Subcutaneous abdominal adipose tissue (tissue), 5 donors: ENCODE results near the gene GDPD2.

Experiments
- H3K27ac ChIP-seq: one replicate; pipeline ENCODE4 v1.7.0; 2013; ENCODE audit warnings: low read depth, mild to moderate bottlenecking, inconsistent platforms, low read length, moderate library complexity
- H3K27me3 ChIP-seq, 5 donors: one replicate each; pipeline ENCODE4 v1.7.0; 2013; ENCODE audit warnings: low read length in 5 of 5, inconsistent platforms in 1 of 5; ENCODE audit not compliant: control insufficient read depth in 5 of 5, insufficient read depth in 4 of 5
- H3K36me3 ChIP-seq, 5 donors: one replicate each; pipeline ENCODE4 v1.7.0; 2013; ENCODE audit warnings: low read length in 5 of 5; ENCODE audit not compliant: control insufficient read depth in 5 of 5, insufficient read depth in 5 of 5
- H3K4me1 ChIP-seq, 5 donors: one replicate each; pipeline ENCODE4 v1.7.0; 2013; ENCODE audit warnings: low read length in 5 of 5, mild to moderate bottlenecking in 3 of 5, moderate library complexity in 1 of 5; ENCODE audit not compliant: control insufficient read depth in 5 of 5, insufficient read depth in 5 of 5
- H3K4me3 ChIP-seq, 5 donors: one replicate each; pipeline ENCODE4 v1.7.0; 2013; ENCODE audit warnings: low read length in 5 of 5, low read depth in 1 of 5
- H3K9ac ChIP-seq, 5 donors: one replicate each; pipeline ENCODE4 v1.7.0; 2013; ENCODE audit warnings: low read length in 5 of 5, mild to moderate bottlenecking in 4 of 5, moderate library complexity in 3 of 5
- H3K9me3 ChIP-seq, 5 donors: one replicate each; pipeline ENCODE4 v1.7.0; 2013; ENCODE audit warnings: low read length in 5 of 5; ENCODE audit not compliant: control insufficient read depth in 5 of 5
- donor health status: healthy.
- donor health status: healthy.
- donor health status: healthy.
- donor health status: healthy.
- donor health status: healthy.

The GDPD2 gene

GRCh38 chrX:70437011-70437410 lies 13.9 kb downstream of the GDPD2 start:
- H3K27ac ChIP-seq, result no peak overlapping the region
- peaks cover 11 to 39% (median 32%) of the 10 kb centered on the region in 5 donors for H3K27me3 ChIP-seq
- H3K36me3 ChIP-seq, result no peaks in the 10 kb centered on the region
- peaks cover 0 to 17% (median 6%) of the 10 kb centered on the region in 5 donors for H3K4me1 ChIP-seq
- no peaks in the 10 kb centered on the region for H3K9me3 ChIP-seq
- H3K9ac ChIP-seq, result no peak overlapping the region
- no peak overlapping the region for H3K4me3 ChIP-seq

- Histone ChIP-seq H3K9me3 (no peaks in the 10 kb centered on the region), H3K27ac (no peak overlapping the region), H3K4me3 (no peak overlapping the region), H3K4me1 (peaks cover 0 to 17% (median 6%) of the 10 kb centered on the region in 5 donors), H3K9ac (no peak overlapping the region), H3K36me3 (no peaks in the 10 kb centered on the region), H3K27me3 (peaks cover 11 to 35% (median 29%) of the 10 kb centered on the region in 5 donors)
Measured at GRCh38 chrX:70437921-70438665, 15.0 kb downstream of the GDPD2 start.

GRCh38 chrX:70439016-70439415 lies 15.9 kb downstream of the GDPD2 start:
- no peak overlapping the region for H3K4me3 ChIP-seq
- H3K27ac ChIP-seq, result no peak overlapping the region
- H3K9ac ChIP-seq, result no peak overlapping the region
- no peaks in the 10 kb centered on the region for H3K9me3 ChIP-seq
- H3K4me1 ChIP-seq, result peaks cover 0 to 10% (median 6%) of the 10 kb centered on the region in 5 donors
- H3K27me3 ChIP-seq, result peaks cover 17 to 40% (median 29%) of the 10 kb centered on the region in 5 donors
- no peaks in the 10 kb centered on the region for H3K36me3 ChIP-seq

- Histone ChIP-seq H3K4me3 (no peak overlapping the region), H3K36me3 (no peaks in the 10 kb centered on the region), H3K27me3 (peaks cover 35 to 51% (median 38%) of the 10 kb centered on the region in 5 donors), H3K9me3 (no peaks in the 10 kb centered on the region), H3K4me1 (peaks cover 0 to 4% (median 0%) of the 10 kb centered on the region in 5 donors), H3K27ac (no peak overlapping the region), H3K9ac (no peak overlapping the region)
Measured at GRCh38 chrX:70442224-70442623, 19.1 kb downstream of the GDPD2 start.

GRCh38 chrX:70444326-70444945 lies 21.3 kb downstream of the GDPD2 start, which contains the start of gene DLG3:
Gene DLG3 (plus strand): TSS chrX:70444835. CDS start chrX:70445202, 367 bp downstream.
- Histone ChIP-seq H3K36me3 (no peaks in the 10 kb centered on the region), H3K27me3 (peaks cover 28 to 44% (median 42%) of the 10 kb centered on the region in 5 donors), H3K4me1 (peaks cover 0 to 4% (median 0%) of the 10 kb centered on the region in 5 donors), H3K9ac (no peak within 1 kb of the TSS), H3K27ac (no peak within 1 kb of the TSS), H3K4me3 (no peak within 1 kb of the TSS), H3K9me3 (no peaks in the 10 kb centered on the region)

- Histone ChIP-seq H3K9ac (no peak overlapping the region), H3K4me3 (no peak overlapping the region), H3K27me3 (peaks cover 26 to 47% (median 44%) of the 10 kb centered on the region in 5 donors)
Measured at GRCh38 chrX:70444946-70445656, 22.0 kb downstream of the GDPD2 start.

GRCh38 chrX:70445951-70446350 lies 22.8 kb downstream of the GDPD2 start:
- Histone ChIP-seq H3K36me3 (no peaks in the 10 kb centered on the region), H3K9me3 (no peaks in the 10 kb centered on the region), H3K9ac (no peak overlapping the region), H3K27me3 (peaks cover 26 to 45% (median 43%) of the 10 kb centered on the region in 5 donors), H3K4me3 (no peak overlapping the region), H3K27ac (no peak overlapping the region), H3K4me1 (peaks cover 0 to 4% (median 0%) of the 10 kb centered on the region in 5 donors)

More at GRCh38 chrX:70444946-70445656, 22.0 kb downstream of the GDPD2 start:
- Histone ChIP-seq H3K9me3 (no peaks in the 10 kb centered on the region), H3K27ac (no peak overlapping the region), H3K36me3 (no peaks in the 10 kb centered on the region), H3K4me1 (peaks cover 0 to 4% (median 0%) of the 10 kb centered on the region in 5 donors)

GRCh38 chrX:70446380-70447350 lies 23.6 kb downstream of the GDPD2 start:
- Histone ChIP-seq H3K4me1 (peaks cover 0 to 4% (median 0%) of the 10 kb centered on the region in 5 donors), H3K4me3 (no peak overlapping the region), H3K36me3 (no peaks in the 10 kb centered on the region), H3K27me3 (peaks cover 25 to 48% (median 39%) of the 10 kb centered on the region in 5 donors), H3K9me3 (no peaks in the 10 kb centered on the region), H3K9ac (no peak overlapping the region), H3K27ac (no peak overlapping the region)

GRCh38 chrX:70449457-70449966 lies 26.4 kb downstream of the GDPD2 start:
- H3K9ac ChIP-seq, result no peak overlapping the region
- H3K9me3 ChIP-seq, result no peaks in the 10 kb centered on the region
- no peak overlapping the region for H3K4me3 ChIP-seq
- no peak overlapping the region for H3K27ac ChIP-seq
- H3K4me1 ChIP-seq, result peaks cover 0 to 19% (median 7%) of the 10 kb centered on the region in 5 donors
- H3K36me3 ChIP-seq, result no peaks in the 10 kb centered on the region
- H3K27me3 ChIP-seq, result peaks cover 23 to 54% (median 45%) of the 10 kb centered on the region in 5 donors
